ENCODE data around the gene PRMT2. TPM values are rescaled to one million over a fixed set of nuclear protein-coding genes. Genes with fewer than 3 reads are reported as not detected.

Gene PRMT2
- total RNA-seq, 1 donor from 2014 or later, result 15.3 TPM

DNA sequence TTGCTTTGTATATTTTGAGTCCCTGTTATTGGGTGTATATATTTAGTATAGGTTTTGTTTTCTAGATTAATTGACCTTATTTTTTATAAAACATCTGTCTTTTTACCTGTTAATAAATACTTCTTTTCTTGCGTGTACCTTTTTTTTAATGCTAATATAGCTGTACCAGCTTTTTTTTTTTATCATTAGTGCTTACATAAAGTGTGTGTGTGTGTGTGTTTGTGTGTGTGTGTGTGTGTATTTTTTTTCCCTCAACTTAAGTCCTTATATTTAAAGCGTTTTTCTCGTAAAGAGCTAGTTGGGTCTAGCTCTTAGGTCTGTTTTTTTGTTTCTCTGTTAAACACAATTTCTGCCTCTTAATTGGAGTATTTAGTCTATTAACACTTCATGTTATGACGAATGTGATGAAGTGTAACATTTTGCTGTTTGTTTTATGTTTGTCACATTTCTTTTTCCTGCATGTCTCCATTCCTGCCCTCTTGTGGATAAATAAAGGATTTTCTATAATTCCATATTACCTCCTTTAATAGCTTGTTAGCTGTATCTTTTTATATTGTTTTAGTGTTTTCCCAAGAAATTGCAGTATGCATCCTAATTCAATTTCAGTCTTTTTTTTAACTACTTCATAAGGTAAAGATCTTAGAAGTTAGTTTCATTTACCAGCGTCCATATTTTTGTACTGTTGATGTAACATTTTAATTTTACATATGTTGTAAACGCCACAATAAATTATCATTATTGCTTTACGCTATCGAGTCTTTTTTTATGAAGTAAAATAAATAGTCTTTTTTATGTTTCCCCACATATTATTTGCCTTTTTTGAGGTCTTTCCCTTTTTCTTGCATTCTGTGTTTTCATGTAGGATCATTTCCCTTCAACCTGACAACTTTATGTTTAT, 4.3 kb downstream of the PRMT2 start:
- ATAC-seq (no peak), DNase-seq (ENCODE audit: low spot score) (no peak)

DNA sequence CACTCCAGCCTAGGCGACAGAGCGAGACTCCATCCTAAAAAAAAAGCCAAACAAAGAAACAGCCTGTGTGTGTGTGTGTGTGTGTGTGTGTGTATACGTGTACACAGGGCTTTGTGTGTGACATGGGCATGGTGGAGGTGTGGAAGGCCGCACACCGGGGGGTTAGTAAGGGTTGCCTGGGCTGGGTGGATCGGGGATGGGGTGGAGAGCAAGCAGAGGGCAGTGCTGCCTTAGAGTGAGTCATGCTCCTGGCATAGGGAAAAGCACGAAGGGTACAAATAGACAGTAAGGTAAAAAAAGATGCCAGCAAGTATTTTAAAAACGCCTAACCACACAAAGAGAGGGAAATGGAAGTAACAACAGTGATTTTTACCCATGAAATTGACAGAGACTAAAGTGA, 6.2 kb downstream of the PRMT2 start:
- ATAC-seq (no peak), DNase-seq (ENCODE audit: low spot score) (no peak)

DNA sequence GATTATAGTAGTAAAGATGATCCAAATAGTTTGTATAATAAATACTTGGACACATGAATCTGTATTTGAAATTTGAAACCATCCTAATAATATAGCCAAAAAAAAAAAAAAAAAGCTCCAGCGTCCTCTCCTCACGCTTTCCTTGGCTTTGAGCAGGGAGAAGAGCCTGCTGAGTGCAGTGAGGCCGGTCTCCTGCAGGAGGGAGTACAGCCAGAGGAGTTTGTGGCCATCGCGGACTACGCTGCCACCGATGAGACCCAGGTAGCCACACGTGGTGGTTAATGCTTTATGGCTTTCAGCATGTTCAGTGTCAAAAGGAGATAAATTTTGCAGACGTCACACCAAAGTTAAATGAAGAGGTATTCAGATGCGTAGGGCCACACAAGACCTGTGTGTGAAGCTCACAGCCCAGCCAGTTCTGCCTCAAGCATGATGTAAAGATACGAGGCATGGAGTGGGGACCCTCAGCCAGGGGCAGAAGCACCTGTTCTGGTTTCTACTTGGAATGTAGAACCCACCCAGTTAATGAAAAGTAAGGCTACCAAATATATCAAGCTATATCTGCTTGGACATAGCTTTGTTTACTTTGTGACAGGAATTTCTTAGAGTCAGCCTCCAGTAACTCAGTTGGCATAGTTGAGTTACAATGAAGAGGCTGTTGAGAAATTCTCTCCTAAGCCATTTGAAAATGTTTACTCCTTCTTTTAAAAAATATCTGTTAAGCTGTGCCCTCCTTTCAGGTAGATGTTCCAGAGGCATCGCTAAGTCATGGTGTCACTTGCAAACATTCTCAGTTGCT, 8.1 kb downstream of the PRMT2 start:
- no peak for ATAC-seq
- no peak for DNase-seq (ENCODE audit: low spot score)

- ATAC-seq, result no peak
- DNase-seq (ENCODE audit: low spot score), result no peak
Measured at GRCh38 chr21:46645840-46646239, 10.4 kb downstream of the PRMT2 start.

DNA sequence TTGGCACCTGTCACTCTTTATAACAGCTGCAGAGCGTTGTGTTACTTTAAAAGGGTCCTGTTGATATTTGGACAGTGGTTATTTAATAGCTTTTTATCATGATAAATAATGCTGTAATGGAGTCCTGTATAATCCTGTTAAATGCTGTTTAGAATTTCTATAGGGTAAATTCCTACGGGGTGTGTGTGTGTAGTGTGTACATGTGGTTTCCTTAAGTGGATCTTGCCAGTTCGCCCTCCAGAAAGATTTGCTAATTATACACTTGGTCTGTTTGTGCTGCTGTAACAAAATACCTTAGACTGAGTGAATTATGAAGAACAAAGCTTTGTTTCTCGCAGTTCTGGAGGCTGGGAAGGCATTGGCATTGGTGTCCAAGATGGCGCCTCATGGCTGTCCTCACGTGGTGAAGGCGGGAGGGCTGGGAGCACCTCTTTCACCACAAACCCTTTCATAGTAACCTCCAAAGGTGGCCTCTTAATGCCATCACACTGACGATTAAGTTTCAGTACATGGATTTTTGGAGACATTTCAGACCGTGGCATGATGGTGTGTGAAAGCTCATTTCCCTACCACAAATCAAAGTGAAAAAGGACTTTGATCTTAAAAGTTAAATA, 11.2 kb downstream of the PRMT2 start:
- DNase-seq (ENCODE audit: low spot score) (no peak), ATAC-seq (no peak)

GRCh38 chr21:46648539-46648938, 13.1 kb downstream of the PRMT2 start:
- no peak for ATAC-seq
- DNase-seq (ENCODE audit: low spot score), result no peak

- DNase-seq (ENCODE audit: low spot score) (no peak), ATAC-seq (no peak)
Measured at GRCh38 chr21:46649356-46649755, 13.9 kb downstream of the PRMT2 start.

GRCh38 chr21:46650476-46651098, 15.1 kb downstream of the PRMT2 start:
- DNase-seq (ENCODE audit: low spot score) (no peak), ATAC-seq (peak; percentile 43)

DNA sequence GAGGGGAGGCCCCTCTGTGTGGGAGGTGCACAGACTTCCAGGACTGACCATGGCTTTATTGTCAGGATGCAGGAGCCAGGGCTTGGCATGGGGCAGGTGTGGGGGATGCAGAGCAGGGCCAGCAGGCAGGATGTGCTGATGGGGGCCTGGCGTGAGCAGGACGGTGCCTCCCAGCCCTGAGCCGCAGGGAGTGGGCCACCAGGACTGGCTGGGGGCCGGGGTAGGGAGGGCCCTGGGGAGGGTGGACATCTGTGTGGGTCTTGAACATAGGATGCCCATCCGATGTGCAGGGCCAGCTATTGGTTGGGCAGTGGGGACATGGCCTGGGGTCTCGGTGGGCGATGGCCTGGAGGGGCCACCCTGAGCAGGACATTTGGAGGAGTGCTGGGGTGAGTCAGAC, 15.6 kb downstream of the PRMT2 start:
- ATAC-seq (no peak), DNase-seq (ENCODE audit: low spot score) (no peak)

DNA sequence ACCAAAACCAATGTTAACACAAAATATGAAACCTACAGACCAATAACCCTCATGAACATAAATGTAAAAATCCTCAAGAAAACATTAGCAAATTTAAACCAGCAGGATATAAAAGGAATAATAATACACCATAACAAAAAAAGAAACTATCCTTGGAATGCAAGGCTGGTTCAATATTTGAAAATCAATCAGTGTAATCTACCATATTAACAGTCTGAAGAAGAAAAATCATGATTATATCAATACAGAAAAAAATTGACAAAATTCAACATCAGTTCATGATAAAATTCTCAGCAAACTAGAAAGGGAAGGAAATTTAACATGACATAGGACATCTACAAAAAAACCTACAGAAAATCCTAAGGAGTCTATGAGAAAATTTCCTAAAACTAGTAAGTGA, 19.8 kb downstream of the PRMT2 start:
- DNase-seq (ENCODE audit: low spot score), result no peak
- no peak for ATAC-seq

DNA sequence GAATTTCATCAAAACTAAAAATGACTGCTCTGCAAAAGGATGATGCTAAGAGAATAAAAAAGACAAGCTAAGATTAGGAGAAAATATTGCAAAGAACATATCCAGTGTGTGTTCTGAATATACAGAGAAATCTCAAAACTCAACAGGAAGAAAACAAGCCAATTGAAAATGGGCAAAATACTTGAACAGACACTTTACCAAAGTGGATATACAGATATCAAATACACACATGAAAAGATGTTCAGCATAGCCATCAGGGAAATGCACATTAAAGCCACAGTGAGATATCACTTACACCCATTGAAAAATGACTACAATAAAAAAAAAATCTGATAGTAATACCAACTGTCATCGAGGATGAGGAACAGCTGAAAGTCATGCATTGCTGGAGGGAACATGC, 21.3 kb downstream of the PRMT2 start:
- DNase-seq (ENCODE audit: low spot score), result no peak
- no peak for ATAC-seq

DNA sequence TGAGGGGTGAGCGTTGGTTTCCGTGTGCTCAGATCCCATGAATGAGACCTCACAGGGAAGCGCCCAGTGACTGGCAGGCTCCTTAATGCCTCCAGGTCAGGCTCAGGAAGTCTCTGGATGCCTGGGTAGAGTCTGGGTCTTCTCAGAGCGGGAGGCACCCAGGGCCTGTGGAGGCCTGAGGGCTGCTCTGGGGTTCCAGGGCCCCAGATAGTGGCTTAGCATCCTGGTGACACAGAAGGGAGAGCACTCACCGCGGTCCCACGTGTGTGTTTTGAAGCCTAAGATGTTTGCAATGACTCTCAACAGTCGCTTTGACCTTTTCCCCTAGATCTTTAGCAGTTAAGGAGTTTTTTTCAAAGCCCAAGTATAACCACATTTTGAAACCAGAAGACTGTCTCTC, 25.0 kb downstream of the PRMT2 start:
- DNase-seq (ENCODE audit: low spot score), result no peak
- no peak for ATAC-seq

DNA sequence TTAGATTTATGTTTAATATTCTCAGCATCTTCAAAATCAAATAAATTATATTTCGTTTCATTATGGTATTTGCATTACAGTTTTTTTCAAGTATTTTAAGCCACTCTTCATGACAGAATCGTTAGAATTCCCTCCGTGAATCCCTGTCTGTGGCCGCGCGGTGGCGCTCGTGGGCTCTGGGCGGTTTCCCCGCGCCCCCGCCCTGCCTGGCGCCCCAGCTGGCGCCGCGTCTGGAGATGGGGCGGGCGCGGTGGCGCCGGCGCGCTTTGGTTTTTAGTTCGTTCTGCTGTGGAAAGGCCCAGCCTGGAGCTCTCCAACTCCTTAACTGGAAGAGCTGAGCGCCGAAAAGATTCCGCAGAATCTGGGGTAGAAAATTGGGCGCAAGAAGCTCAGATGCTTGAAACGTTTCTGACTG, 25.7 kb downstream of the PRMT2 start:
- peak; percentile 72 for ATAC-seq
- no peak for DNase-seq (ENCODE audit: low spot score)

- DNase-seq (ENCODE audit: low spot score) (no peak), ATAC-seq (no peak)
Measured at GRCh38 chr21:46661642-46662366, 26.3 kb downstream of the PRMT2 start.

- DNase-seq (ENCODE audit: low spot score) (no peak), ATAC-seq (no peak)
Measured at GRCh38 chr21:46662367-46662654, 26.8 kb downstream of the PRMT2 start.

- no peak for ATAC-seq
- no peak for DNase-seq (ENCODE audit: low spot score)
Measured at GRCh38 chr21:46662765-46663500, 27.5 kb downstream of the PRMT2 start.

DNA sequence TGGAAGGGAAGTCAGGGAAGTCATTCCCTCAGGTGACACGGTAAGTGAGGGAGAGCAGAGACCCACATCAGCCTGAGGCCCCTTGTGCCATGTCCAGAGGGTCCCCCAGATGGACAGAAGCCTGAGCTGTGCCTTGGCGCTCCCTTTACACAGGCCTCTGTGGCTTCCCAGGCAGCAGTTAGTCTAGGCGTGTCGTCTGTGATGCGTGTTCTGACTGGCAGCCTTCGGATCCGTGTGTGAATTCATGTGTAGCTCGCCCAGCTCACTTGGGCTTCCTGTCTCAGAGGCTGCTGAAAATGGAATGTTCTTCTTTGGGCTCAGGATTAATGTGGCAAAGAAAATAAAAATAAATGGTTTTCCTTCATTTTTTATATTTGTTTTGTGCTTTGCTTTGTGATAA, 28.3 kb downstream of the PRMT2 start:
- no peak for DNase-seq (ENCODE audit: low spot score)
- no peak for ATAC-seq

DNA sequence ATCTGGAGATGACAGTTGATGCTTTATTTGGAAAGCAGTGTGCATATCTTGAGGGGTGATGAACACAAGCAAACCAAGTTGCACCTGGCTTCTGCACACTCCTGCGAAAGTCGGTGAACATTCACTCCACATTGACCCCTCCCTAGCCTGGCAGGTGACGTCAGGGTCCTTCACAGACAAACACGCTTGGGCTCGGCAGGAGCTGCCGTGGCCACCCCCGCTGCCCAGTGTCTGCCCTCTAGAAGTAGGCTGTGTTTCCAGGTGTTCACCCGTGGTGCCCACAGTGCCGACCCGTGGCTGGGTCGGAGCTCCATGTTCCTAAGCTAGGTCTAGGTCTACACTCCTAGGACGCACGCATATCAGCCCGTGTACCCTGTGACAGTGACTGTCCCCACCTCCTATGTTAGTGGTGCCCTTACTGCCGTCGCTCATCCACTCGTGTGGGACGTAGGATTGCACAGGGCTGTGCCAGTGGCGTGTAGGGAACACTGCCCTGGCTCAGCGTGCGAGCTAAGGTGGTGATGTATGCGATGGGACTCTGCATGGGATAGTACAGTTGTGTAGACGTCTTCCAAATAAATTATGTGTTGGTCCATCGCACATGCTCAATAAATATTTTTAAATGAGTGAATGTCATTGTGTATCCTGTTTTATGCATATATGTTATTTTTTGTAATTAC, 29.0 kb downstream of the PRMT2 start:
- DNase-seq (ENCODE audit: low spot score), result no peak
- no peak for ATAC-seq

DNA sequence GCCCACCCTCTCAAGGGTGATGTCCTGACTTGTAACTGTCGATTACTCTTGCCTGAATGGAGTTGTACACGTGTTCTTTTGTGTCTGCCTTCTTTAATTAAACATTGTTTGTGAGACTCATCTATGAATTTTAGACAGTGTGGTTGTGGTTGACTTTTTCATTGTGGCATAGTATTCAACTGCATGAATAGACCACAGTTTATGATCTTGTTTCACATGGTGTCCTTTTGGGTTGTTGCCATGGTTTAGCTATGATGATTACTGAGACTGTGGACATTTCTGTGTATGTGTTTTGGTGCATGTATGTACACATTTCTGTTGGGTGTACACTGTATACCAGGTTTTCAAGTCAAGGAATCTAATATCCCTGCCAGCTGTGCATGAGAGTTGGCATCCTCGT, 30.1 kb downstream of the PRMT2 start:
- no peak for ATAC-seq
- no peak for DNase-seq (ENCODE audit: low spot score)

Measured in left lobe of liver (tissue), 2 donors.